ENCODE results near the gene FLT3.

FLT3 gene

GRCh38 chr13:28137596-28137995 lies 37.2 kb upstream of the FLT3 start:
- ChIA-PET POLR2A (interaction anchor here (0.5 to 1.3 kb wide), 7 partner anchors 18 to 1290 kb away, joined by 3 to 6 read pairs (median 3); no protein-coding TSS in a partner anchor), CTCF (no interaction called here)
- H3K4me3 ChIP-seq (ENCODE audit: low read depth, low read length): peak overlapping the region; percentile 70
- peak overlapping the region; percentile 99 for H3K27ac ChIP-seq (ENCODE audit: extremely low read depth, low read depth, low read length)
- H3K4me1 ChIP-seq (ENCODE audit: control insufficient read depth, insufficient read depth, low read length): peaks cover 3% of the 10 kb centered on the region; the same call in 1 of the 2 replicates
- TF ChIP-seq BCL11B (tag by site-specific recombination; IDR thresholded peaks at IDR 0.05; ENCODE audit: low read depth) (no peak), GLI4 (tag by site-specific recombination; IDR thresholded peaks at IDR 0.05) (no peak), ZNF214 (tag by site-specific recombination; IDR thresholded peaks at IDR 0.05; ENCODE audit: borderline replicate concordance) (no peak)
- H3K36me3 ChIP-seq (ENCODE audit: control insufficient read depth in 2 of 2, insufficient read depth in 1 of 2, low read length in 2 of 2): no peaks in the 10 kb centered on the region
- H3K9me3 ChIP-seq (ENCODE audit: control insufficient read depth, insufficient read depth, low read depth, low read length): no peaks in the 10 kb centered on the region

- peaks cover 2% of the 10 kb centered on the region; the same call in 1 of the 2 replicates for H3K4me1 ChIP-seq (ENCODE audit: control insufficient read depth, insufficient read depth, low read length)
- no peak overlapping the region for H3K27ac ChIP-seq (ENCODE audit: extremely low read depth, low read depth, low read length)
- no peaks in the 10 kb centered on the region for H3K36me3 ChIP-seq (ENCODE audit: control insufficient read depth in 2 of 2, insufficient read depth in 1 of 2, low read length in 2 of 2)
- H3K9me3 ChIP-seq (ENCODE audit: control insufficient read depth, insufficient read depth, low read depth, low read length): no peaks in the 10 kb centered on the region
- ChIA-PET POLR2A (no interaction called here), CTCF (interaction anchor here (0.6 kb wide), 1 partner anchor 77 kb away, joined by 3 read pairs; no protein-coding TSS in a partner anchor)
- H3K4me3 ChIP-seq (ENCODE audit: low read depth, low read length): peak overlapping the region; percentile 70
- TF ChIP-seq, protein P1, sequence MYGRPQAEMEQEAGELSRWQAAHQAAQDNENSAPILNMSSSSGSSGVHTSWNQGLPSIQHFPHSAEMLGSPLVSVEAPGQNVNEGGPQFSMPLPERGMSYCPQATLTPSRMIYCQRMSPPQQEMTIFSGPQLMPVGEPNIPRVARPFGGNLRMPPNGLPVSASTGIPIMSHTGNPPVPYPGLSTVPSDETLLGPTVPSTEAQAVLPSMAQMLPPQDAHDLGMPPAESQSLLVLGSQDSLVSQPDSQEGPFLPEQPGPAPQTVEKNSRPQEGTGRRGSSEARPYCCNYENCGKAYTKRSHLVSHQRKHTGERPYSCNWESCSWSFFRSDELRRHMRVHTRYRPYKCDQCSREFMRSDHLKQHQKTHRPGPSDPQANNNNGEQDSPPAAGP (tag by site-specific recombination; IDR thresholded peaks at IDR 0.05): no peak
- 0 out of 2 replicates have a peak, but pooled peaks have one; percentile 5 for TF ChIP-seq PRDM1 (tag by site-specific recombination; IDR thresholded peaks at IDR 0.05)
- TF ChIP-seq ZNF211 (tag by site-specific recombination; IDR thresholded peaks at IDR 0.05; ENCODE audit: low read depth): no peak
- TF ChIP-seq, protein P2, sequence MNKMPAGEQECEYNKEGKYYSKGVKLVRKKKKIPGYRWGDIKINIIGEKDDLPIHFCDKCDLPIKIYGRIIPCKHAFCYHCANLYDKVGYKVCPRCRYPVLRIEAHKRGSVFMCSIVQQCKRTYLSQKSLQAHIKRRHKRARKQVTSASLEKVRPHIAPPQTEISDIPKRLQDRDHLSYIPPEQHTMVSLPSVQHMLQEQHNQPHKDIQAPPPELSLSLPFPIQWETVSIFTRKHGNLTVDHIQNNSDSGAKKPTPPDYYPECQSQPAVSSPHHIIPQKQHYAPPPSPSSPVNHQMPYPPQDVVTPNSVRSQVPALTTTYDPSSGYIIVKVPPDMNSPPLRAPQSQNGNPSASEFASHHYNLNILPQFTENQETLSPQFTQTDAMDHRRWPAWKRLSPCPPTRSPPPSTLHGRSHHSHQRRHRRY (tag by site-specific recombination; IDR thresholded peaks at IDR 0.05): no peak
- no peak for TF ChIP-seq KLF7 (tag by site-specific recombination; IDR thresholded peaks at IDR 0.05; ENCODE audit: borderline replicate concordance)
These were observed 36.5 kb upstream of the FLT3 start for GRCh38 chr13:28136916-28137315.

- Histone ChIP-seq H3K4me1 (ENCODE audit: control insufficient read depth, insufficient read depth, low read length) (no peaks in the 10 kb centered on the region), H3K9me3 (ENCODE audit: control insufficient read depth, insufficient read depth, low read depth, low read length) (no peaks in the 10 kb centered on the region), H3K4me3 (ENCODE audit: low read depth, low read length) (no peak overlapping the region), H3K36me3 (ENCODE audit: control insufficient read depth in 2 of 2, insufficient read depth in 1 of 2, low read length in 2 of 2) (no peaks in the 10 kb centered on the region), H3K27ac (ENCODE audit: extremely low read depth, low read depth, low read length) (no peak overlapping the region)
- CTCF ChIA-PET: no interaction called here
- TF ChIP-seq ZNF677 (tag by site-specific recombination; IDR thresholded peaks at IDR 0.05) (no peak), ZNF292 (tag by site-specific recombination; IDR thresholded peaks at IDR 0.05; ENCODE audit: borderline replicate concordance, low read depth) (no peak), ZNF311 (tag by site-specific recombination; IDR thresholded peaks at IDR 0.05; ENCODE audit: borderline replicate concordance) (no peak)
- POLR2A ChIA-PET: no interaction called here
These were observed 31.3 kb upstream of the FLT3 start for GRCh38 chr13:28131646-28132045.

DNA sequence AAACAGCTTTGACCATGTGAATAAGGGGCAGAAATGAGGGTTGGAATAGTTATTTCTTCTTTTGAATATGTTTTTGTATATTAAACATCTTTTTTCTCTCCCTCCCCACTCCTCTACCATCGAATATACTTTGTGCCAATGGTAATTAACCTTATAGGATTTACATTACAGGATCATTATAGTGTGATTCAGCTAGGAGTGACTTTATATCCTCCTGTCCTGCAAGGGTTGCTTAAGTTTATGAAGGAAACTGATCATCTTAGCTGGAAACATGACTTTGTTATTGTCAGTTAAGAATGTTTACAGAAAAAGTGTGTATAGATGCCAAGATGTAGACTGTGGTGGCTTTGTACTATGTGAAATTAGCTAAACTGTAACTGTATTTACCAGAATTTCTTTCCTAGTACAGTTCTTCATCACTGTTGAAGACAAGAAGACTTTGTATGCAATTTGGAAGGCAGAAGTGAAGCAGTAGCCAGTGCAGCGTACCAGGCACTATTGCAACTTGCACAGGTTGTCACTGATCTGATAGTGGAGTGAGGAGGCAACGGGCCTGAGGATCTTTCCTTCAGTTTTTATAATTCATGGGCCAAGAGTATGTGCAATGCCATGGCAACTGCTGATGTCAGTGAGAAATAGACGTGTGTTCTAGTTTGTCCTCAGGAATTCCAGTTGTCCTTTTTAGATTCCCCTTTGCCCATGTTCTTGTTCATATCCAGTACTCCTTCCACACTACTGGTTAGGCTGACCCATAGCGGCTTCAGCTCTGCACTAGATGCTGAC lies 29.7 kb upstream of the FLT3 start:
- no peak overlapping the region for H3K4me3 ChIP-seq (ENCODE audit: low read depth, low read length)
- no peaks in the 10 kb centered on the region for H3K9me3 ChIP-seq (ENCODE audit: control insufficient read depth, insufficient read depth, low read depth, low read length)
- H3K4me1 ChIP-seq (ENCODE audit: control insufficient read depth, insufficient read depth, low read length): no peaks in the 10 kb centered on the region
- CTCF ChIA-PET: interaction anchor here (0.6 kb wide), 1 partner anchor 1072 kb away, joined by 4 read pairs; no protein-coding TSS in a partner anchor
- H3K27ac ChIP-seq (ENCODE audit: extremely low read depth, low read depth, low read length): no peak overlapping the region
- POLR2A ChIA-PET: no interaction called here
- H3K36me3 ChIP-seq (ENCODE audit: control insufficient read depth in 2 of 2, insufficient read depth in 1 of 2, low read length in 2 of 2): no peaks in the 10 kb centered on the region
- TF ChIP-seq TCF7L2 (IDR thresholded peaks at IDR 0.05; ENCODE audit: borderline replicate concordance, low read depth, low read length): no peak
- no peak for TF ChIP-seq ZSCAN30 (tag by site-specific recombination; IDR thresholded peaks at IDR 0.05)
- no peak for TF ChIP-seq SCRT1 (tag by site-specific recombination; IDR thresholded peaks at IDR 0.05; ENCODE audit: borderline replicate concordance)
- TF ChIP-seq ZNF501 (tag by site-specific recombination; IDR thresholded peaks at IDR 0.05): no peak
- TF ChIP-seq ZNF596 (tag by site-specific recombination; IDR thresholded peaks at IDR 0.05): no peak
- no peak for TF ChIP-seq ZNF623 (tag by site-specific recombination; IDR thresholded peaks at IDR 0.05)
- TF ChIP-seq ZEB2 (tag by site-specific recombination; IDR thresholded peaks at IDR 0.05): no peak
- TF ChIP-seq ZBTB21 (tag by site-specific recombination; IDR thresholded peaks at IDR 0.05): no peak
- TF ChIP-seq ZNF76 (tag by site-specific recombination; IDR thresholded peaks at IDR 0.05; ENCODE audit: borderline replicate concordance, low read depth): no peak
- TF ChIP-seq ZNF510 (tag by site-specific recombination; IDR thresholded peaks at IDR 0.05; ENCODE audit: insufficient replicate concordance): no peak
- TF ChIP-seq KLF8 (tag by site-specific recombination; IDR thresholded peaks at IDR 0.05): no peak
- TF ChIP-seq, protein P3, sequence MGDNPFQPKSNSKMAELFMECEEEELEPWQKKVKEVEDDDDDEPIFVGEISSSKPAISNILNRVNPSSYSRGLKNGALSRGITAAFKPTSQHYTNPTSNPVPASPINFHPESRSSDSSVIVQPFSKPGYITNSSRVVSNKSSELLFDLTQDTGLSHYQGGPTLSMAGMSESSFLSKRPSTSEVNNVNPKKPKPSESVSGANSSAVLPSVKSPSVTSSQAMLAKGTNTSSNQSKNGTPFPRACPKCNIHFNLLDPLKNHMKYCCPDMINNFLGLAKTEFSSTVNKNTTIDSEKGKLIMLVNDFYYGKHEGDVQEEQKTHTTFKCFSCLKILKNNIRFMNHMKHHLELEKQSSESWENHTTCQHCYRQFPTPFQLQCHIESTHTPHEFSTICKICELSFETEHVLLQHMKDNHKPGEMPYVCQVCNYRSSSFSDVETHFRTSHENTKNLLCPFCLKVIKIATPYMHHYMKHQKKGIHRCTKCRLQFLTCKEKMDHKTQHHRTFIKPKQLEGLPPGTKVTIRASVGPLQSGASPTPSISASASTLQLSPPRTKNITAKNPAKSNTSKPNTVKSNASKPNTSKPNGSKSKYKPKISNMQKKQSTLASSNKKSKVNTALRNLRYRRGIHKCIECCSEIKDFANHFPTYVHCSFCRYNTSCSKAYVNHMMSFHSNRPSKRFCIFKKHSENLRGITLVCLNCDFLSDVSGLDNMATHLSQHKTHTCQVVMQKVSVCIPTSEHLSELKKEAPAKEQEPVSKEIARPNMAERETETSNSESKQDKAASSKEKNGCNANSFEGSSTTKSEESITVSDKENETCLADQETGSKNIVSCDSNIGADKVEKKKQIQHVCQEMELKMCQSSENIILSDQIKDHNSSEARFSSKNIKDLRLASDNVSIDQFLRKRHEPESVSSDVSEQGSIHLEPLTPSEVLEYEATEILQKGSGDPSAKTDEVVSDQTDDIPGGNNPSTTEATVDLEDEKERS (tag by site-specific recombination; IDR thresholded peaks at IDR 0.05): no peak
